Measurements from ENCODE around the gene ZNF682. TPM values are rescaled to one million over a fixed set of nuclear protein-coding genes. Genes with fewer than 3 reads are reported as not detected.
A peak's percentile ranks its signal among the peaks of the same experiment; 100 is the strongest.

ZNF682 gene
- total and polyA plus RNA-seq, 2 of the 4 experiments (the other 2 are of a cell fraction), result 1.7 to 4.8 TPM

- no peak overlapping the region for H2BK15ac ChIP-seq (ENCODE audit: low read depth, low read length)
- H2AK5ac ChIP-seq (ENCODE audit: low read depth, low read length), result no peak overlapping the region
- H3K36me3 ChIP-seq (ENCODE audit: control insufficient read depth, insufficient read depth, low read length), result 0 out of 2 replicates have a peak, but pooled peaks cover 1% of the 10 kb centered on the region
- H2BK5ac ChIP-seq (ENCODE audit: low read depth, low read length, poor library complexity, severe bottlenecking), result no peak overlapping the region
- ChIA-PET CTCF (no interaction called here), POLR2A (ENCODE audit: unreplicated experiment) (no interaction called here)
- H4K91ac ChIP-seq (ENCODE audit: insufficient read depth, low read depth, low read length), result no peak overlapping the region; the same call in 1 of the 2 replicates
- intact Hi-C loops (cut with micrococcal nuclease), result no loop called here
- BruUV-seq (replicated peaks), result no TSS peak
- DNase-seq, result peak; percentile 2
- no peaks in the 10 kb centered on the region for H3K27me3 ChIP-seq (ENCODE audit: control insufficient read depth, insufficient read depth, low read length)
- H2BK120ac ChIP-seq (ENCODE audit: low read depth, low read length), result no peak overlapping the region
- H2AK9ac ChIP-seq (replicated peaks; ENCODE audit: low read depth, low read length, poor library complexity), result no peak overlapping the region
- H3K4me2 ChIP-seq (ENCODE audit: low read depth, low read length), result peak overlapping the region; percentile 73
- no peak overlapping the region for H3K14ac ChIP-seq (replicated peaks; ENCODE audit: low read depth, low read length)
- H3K9ac ChIP-seq (ENCODE audit: low read depth, low read length), result peak overlapping the region; percentile 62
- peak; percentile 43; the same call in 1 of the 2 replicates for ATAC-seq (ENCODE audit: low read depth)
- dilution Hi-C loops (cut with HindIII; ENCODE audit: low sequenced_read_pairs, unreplicated experiment), result no loop called here
- H2AFZ ChIP-seq (replicated peaks; ENCODE audit: low read length, poor library complexity), result peak overlapping the region; percentile 99
- peak overlapping the region; percentile 27 for H3K27ac ChIP-seq (ENCODE audit: insufficient read depth, low read length)
- H3K18ac ChIP-seq (ENCODE audit: low read depth, low read length), result no peak overlapping the region
- 0 out of 2 replicates have a peak overlapping the region, but pooled peaks have one; percentile 16 for H3K23ac ChIP-seq (ENCODE audit: low read depth, low read length)
- no peak overlapping the region for H2BK20ac ChIP-seq (ENCODE audit: low read depth, low read length)
- no peak for TF ChIP-seq POLR2A (IDR thresholded peaks at IDR 0.05; ENCODE audit: low read depth, low read length)
- TF ChIP-seq CHD1 (IDR thresholded peaks at IDR 0.05; ENCODE audit: low read depth, low read length), result no peak
- no peak for TF ChIP-seq CTCF (conservative IDR thresholded peaks at IDR 0.05; ENCODE audit: low read depth, low read length)
- TF ChIP-seq ELK1 (IDR thresholded peaks at IDR 0.05; ENCODE audit: borderline replicate concordance, low read depth, low read length), result no peak
- no peak for TF ChIP-seq RFX5 (IDR thresholded peaks at IDR 0.05; ENCODE audit: low read depth, low read length)
- no peak for TF ChIP-seq CEBPB (IDR thresholded peaks at IDR 0.05; ENCODE audit: low read depth, low read length)
- TF ChIP-seq FOS (IDR thresholded peaks at IDR 0.05; ENCODE audit: low read depth, low read length), result no peak
- TF ChIP-seq BHLHE40 (IDR thresholded peaks at IDR 0.05; ENCODE audit: low read depth, low read length), result no peak
- no peak for TF ChIP-seq MAZ (IDR thresholded peaks at IDR 0.05; ENCODE audit: borderline replicate concordance, low read depth, low read length)
- no peak for TF ChIP-seq SMC3 (IDR thresholded peaks at IDR 0.05; ENCODE audit: low read depth, low read length)
- no peak for TF ChIP-seq MXI1 (IDR thresholded peaks at IDR 0.05; ENCODE audit: borderline replicate concordance, low read depth, low read length)
- no peak for TF ChIP-seq NFE2L2 (IDR thresholded peaks at IDR 0.05; ENCODE audit: low read depth, low read length)
- H3K79me1 ChIP-seq (ENCODE audit: low read depth in 1 of 2, low read length in 2 of 2), result peaks cover 6 to 13% of the 10 kb centered on the region in 2 experiments; a peak in 2 of 4 replicates
- H3K4me3 ChIP-seq (ENCODE audit: insufficient read depth, low read depth, low read length), result peak overlapping the region; percentile 88
- H3K56ac ChIP-seq (ENCODE audit: extremely low read depth, insufficient read depth, low read length), result 0 out of 2 replicates have a peak overlapping the region, but pooled peaks have one; percentile 21
- in situ Hi-C loops (cut with MboI; ENCODE audit: low sequenced_read_pairs), result no loop called here
- no peaks in the 10 kb centered on the region for H3K9me1 ChIP-seq (ENCODE audit: insufficient read depth, low read length)
- no peaks in the 10 kb centered on the region for H3K4me1 ChIP-seq (ENCODE audit: control insufficient read depth, insufficient read depth, low read length)
- 2% methylated on average over 11 of the region's 26 CpGs; no CpG with 5 or more reads in 1 of the 2 experiments for WGBS, 2 experiments (ENCODE audit: extremely low coverage in 2 of 2, insufficient read length in 1 of 2)
- no peak overlapping the region for H3K4ac ChIP-seq (ENCODE audit: low read depth, low read length)
- peak overlapping the region; percentile 26 to 73; a peak in 2 of 4 replicates for H4K8ac ChIP-seq (ENCODE audit: low read depth in 2 of 2, low read length in 2 of 2)
- no peaks in the 10 kb centered on the region for H4K20me1 ChIP-seq (ENCODE audit: insufficient read depth, low read length)
- no peaks in the 10 kb centered on the region for H3K9me3 ChIP-seq (ENCODE audit: control insufficient read depth, insufficient read depth, low read length)
- H4K5ac ChIP-seq (ENCODE audit: low read depth, low read length), result no peak overlapping the region
Observed at GRCh38 chr19:20038358-20039202, 725 bp downstream of the ZNF682 start.
